ENCODE results near the gene AGAP1.

The AGAP1 gene

GRCh38 chr2:235721625-235722024 is 227.8 kb downstream of the AGAP1 start:
- Histone ChIP-seq H3K27ac (ENCODE audit: low read depth, low read length) (no peak overlapping the region), H3K4me1 (ENCODE audit: control insufficient read depth in 1 of 2, insufficient read depth in 2 of 2, low read length in 2 of 2) (peaks cover 0 to 7% of the 10 kb centered on the region in 2 donors), H3K9me3 (ENCODE audit: control insufficient read depth in 1 of 2, low read length in 2 of 2) (no peaks in the 10 kb centered on the region), H3K36me3 (ENCODE audit: control insufficient read depth in 1 of 2, insufficient read depth in 2 of 2, low read length in 2 of 2) (peaks cover 0 to 9% of the 10 kb centered on the region in 2 donors), H3K9ac (ENCODE audit: low read depth in 1 of 2, low read length in 2 of 2) (no peak overlapping the region), H3K4me3 (ENCODE audit: low read depth in 1 of 2, low read length in 2 of 2) (no peak overlapping the region), H3K27me3 (ENCODE audit: control insufficient read depth in 1 of 2, insufficient read depth in 2 of 2, low read length in 2 of 2) (no peaks in the 10 kb centered on the region)

- H3K4me3 ChIP-seq (ENCODE audit: low read depth in 1 of 2, low read length in 2 of 2) = no peak overlapping the region
- peaks cover 0 to 9% of the 10 kb centered on the region in 2 donors for H3K36me3 ChIP-seq (ENCODE audit: control insufficient read depth in 1 of 2, insufficient read depth in 2 of 2, low read length in 2 of 2)
- no peaks in the 10 kb centered on the region for H3K9me3 ChIP-seq (ENCODE audit: control insufficient read depth in 1 of 2, low read length in 2 of 2)
- no peak overlapping the region for H3K9ac ChIP-seq (ENCODE audit: low read depth in 1 of 2, low read length in 2 of 2)
- no peaks in the 10 kb centered on the region for H3K27me3 ChIP-seq (ENCODE audit: control insufficient read depth in 1 of 2, insufficient read depth in 2 of 2, low read length in 2 of 2)
- H3K27ac ChIP-seq (ENCODE audit: low read depth, low read length) = no peak overlapping the region
- H3K4me1 ChIP-seq (ENCODE audit: control insufficient read depth in 1 of 2, insufficient read depth in 2 of 2, low read length in 2 of 2) = peaks cover 0 to 7% of the 10 kb centered on the region in 2 donors
Observed at GRCh38 chr2:235722869-235723268, 229.0 kb downstream of the AGAP1 start.

GRCh38 chr2:235723371-235723770 is 229.5 kb downstream of the AGAP1 start:
- Histone ChIP-seq H3K4me1 (ENCODE audit: control insufficient read depth in 1 of 2, insufficient read depth in 2 of 2, low read length in 2 of 2) (peaks cover 0 to 7% of the 10 kb centered on the region in 2 donors), H3K9me3 (ENCODE audit: control insufficient read depth in 1 of 2, low read length in 2 of 2) (no peaks in the 10 kb centered on the region), H3K36me3 (ENCODE audit: control insufficient read depth in 1 of 2, insufficient read depth in 2 of 2, low read length in 2 of 2) (peaks cover 0 to 11% of the 10 kb centered on the region in 2 donors), H3K4me3 (ENCODE audit: low read depth in 1 of 2, low read length in 2 of 2) (no peak overlapping the region), H3K9ac (ENCODE audit: low read depth in 1 of 2, low read length in 2 of 2) (no peak overlapping the region), H3K27ac (ENCODE audit: low read depth, low read length) (no peak overlapping the region), H3K27me3 (ENCODE audit: control insufficient read depth in 1 of 2, insufficient read depth in 2 of 2, low read length in 2 of 2) (no peaks in the 10 kb centered on the region)

GRCh38 chr2:235723811-235724465 is 230.1 kb downstream of the AGAP1 start:
- H3K4me3 ChIP-seq (ENCODE audit: low read depth in 1 of 2, low read length in 2 of 2) = no peak overlapping the region
- H3K27me3 ChIP-seq (ENCODE audit: control insufficient read depth in 1 of 2, insufficient read depth in 2 of 2, low read length in 2 of 2) = no peaks in the 10 kb centered on the region
- no peak overlapping the region for H3K9ac ChIP-seq (ENCODE audit: low read depth in 1 of 2, low read length in 2 of 2)
- peaks cover 0 to 11% of the 10 kb centered on the region in 2 donors for H3K36me3 ChIP-seq (ENCODE audit: control insufficient read depth in 1 of 2, insufficient read depth in 2 of 2, low read length in 2 of 2)
- H3K4me1 ChIP-seq (ENCODE audit: control insufficient read depth in 1 of 2, insufficient read depth in 2 of 2, low read length in 2 of 2) = peaks cover 0 to 7% of the 10 kb centered on the region in 2 donors
- H3K27ac ChIP-seq (ENCODE audit: low read depth, low read length) = no peak overlapping the region
- no peaks in the 10 kb centered on the region for H3K9me3 ChIP-seq (ENCODE audit: control insufficient read depth in 1 of 2, low read length in 2 of 2)

- Histone ChIP-seq H3K4me1 (ENCODE audit: control insufficient read depth in 1 of 2, insufficient read depth in 2 of 2, low read length in 2 of 2) (peaks cover 0 to 7% of the 10 kb centered on the region in 2 donors), H3K36me3 (ENCODE audit: control insufficient read depth in 1 of 2, insufficient read depth in 2 of 2, low read length in 2 of 2) (peaks cover 0 to 6% of the 10 kb centered on the region in 2 donors), H3K27me3 (ENCODE audit: control insufficient read depth in 1 of 2, insufficient read depth in 2 of 2, low read length in 2 of 2) (no peaks in the 10 kb centered on the region), H3K9ac (ENCODE audit: low read depth in 1 of 2, low read length in 2 of 2) (no peak overlapping the region), H3K9me3 (ENCODE audit: control insufficient read depth in 1 of 2, low read length in 2 of 2) (no peaks in the 10 kb centered on the region), H3K27ac (ENCODE audit: low read depth, low read length) (no peak overlapping the region), H3K4me3 (ENCODE audit: low read depth in 1 of 2, low read length in 2 of 2) (no peak overlapping the region)
Observed at GRCh38 chr2:235725016-235725489, 231.2 kb downstream of the AGAP1 start.

- Histone ChIP-seq H3K9me3 (ENCODE audit: control insufficient read depth in 1 of 2, low read length in 2 of 2) (no peaks in the 10 kb centered on the region), H3K9ac (ENCODE audit: low read depth in 1 of 2, low read length in 2 of 2) (no peak overlapping the region), H3K36me3 (ENCODE audit: control insufficient read depth in 1 of 2, insufficient read depth in 2 of 2, low read length in 2 of 2) (peaks cover 0 to 6% of the 10 kb centered on the region in 2 donors), H3K27ac (ENCODE audit: low read depth, low read length) (no peak overlapping the region), H3K27me3 (ENCODE audit: control insufficient read depth in 1 of 2, insufficient read depth in 2 of 2, low read length in 2 of 2) (no peaks in the 10 kb centered on the region), H3K4me1 (ENCODE audit: control insufficient read depth in 1 of 2, insufficient read depth in 2 of 2, low read length in 2 of 2) (peaks cover 0 to 7% of the 10 kb centered on the region in 2 donors), H3K4me3 (ENCODE audit: low read depth in 1 of 2, low read length in 2 of 2) (no peak overlapping the region)
Observed at GRCh38 chr2:235725841-235726240, 232.0 kb downstream of the AGAP1 start.

GRCh38 chr2:235726554-235726953 is 232.7 kb downstream of the AGAP1 start:
- Histone ChIP-seq H3K27me3 (ENCODE audit: control insufficient read depth in 1 of 2, insufficient read depth in 2 of 2, low read length in 2 of 2) (no peaks in the 10 kb centered on the region), H3K9ac (ENCODE audit: low read depth in 1 of 2, low read length in 2 of 2) (no peak overlapping the region), H3K27ac (ENCODE audit: low read depth, low read length) (no peak overlapping the region), H3K9me3 (ENCODE audit: control insufficient read depth in 1 of 2, low read length in 2 of 2) (no peaks in the 10 kb centered on the region), H3K4me1 (ENCODE audit: control insufficient read depth in 1 of 2, insufficient read depth in 2 of 2, low read length in 2 of 2) (peaks cover 0 to 7% of the 10 kb centered on the region in 2 donors), H3K36me3 (ENCODE audit: control insufficient read depth in 1 of 2, insufficient read depth in 2 of 2, low read length in 2 of 2) (peaks cover 0 to 6% of the 10 kb centered on the region in 2 donors), H3K4me3 (ENCODE audit: low read depth in 1 of 2, low read length in 2 of 2) (no peak overlapping the region)

- Histone ChIP-seq H3K4me3 (ENCODE audit: low read depth in 1 of 2, low read length in 2 of 2) (no peak overlapping the region), H3K9me3 (ENCODE audit: control insufficient read depth in 1 of 2, low read length in 2 of 2) (no peaks in the 10 kb centered on the region), H3K27ac (ENCODE audit: low read depth, low read length) (no peak overlapping the region), H3K27me3 (ENCODE audit: control insufficient read depth in 1 of 2, insufficient read depth in 2 of 2, low read length in 2 of 2) (no peaks in the 10 kb centered on the region), H3K36me3 (ENCODE audit: control insufficient read depth in 1 of 2, insufficient read depth in 2 of 2, low read length in 2 of 2) (peaks cover 0 to 6% of the 10 kb centered on the region in 2 donors), H3K4me1 (ENCODE audit: control insufficient read depth in 1 of 2, insufficient read depth in 2 of 2, low read length in 2 of 2) (peaks cover 0 to 7% of the 10 kb centered on the region in 2 donors), H3K9ac (ENCODE audit: low read depth in 1 of 2, low read length in 2 of 2) (no peak overlapping the region)
Observed at GRCh38 chr2:235727174-235727573, 233.3 kb downstream of the AGAP1 start.

- H3K9ac ChIP-seq (ENCODE audit: low read depth in 1 of 2, low read length in 2 of 2) = no peak overlapping the region
Observed at GRCh38 chr2:235727891-235728799, 234.3 kb downstream of the AGAP1 start.

More at GRCh38 chr2:235727891-235728799, 234.3 kb downstream of the AGAP1 start:
- Histone ChIP-seq H3K4me1 (ENCODE audit: control insufficient read depth in 1 of 2, insufficient read depth in 2 of 2, low read length in 2 of 2) (peaks cover 0 to 7% of the 10 kb centered on the region in 2 donors), H3K36me3 (ENCODE audit: control insufficient read depth in 1 of 2, insufficient read depth in 2 of 2, low read length in 2 of 2) (peaks cover 0 to 3% of the 10 kb centered on the region in 2 donors), H3K27me3 (ENCODE audit: control insufficient read depth in 1 of 2, insufficient read depth in 2 of 2, low read length in 2 of 2) (no peaks in the 10 kb centered on the region), H3K4me3 (ENCODE audit: low read depth in 1 of 2, low read length in 2 of 2) (no peak overlapping the region), H3K9me3 (ENCODE audit: control insufficient read depth in 1 of 2, low read length in 2 of 2) (no peaks in the 10 kb centered on the region), H3K27ac (ENCODE audit: low read depth, low read length) (no peak overlapping the region)

All from duodenal mucosa (tissue), 2 donors.